Nephron (organoid): ENCODE measurements around the gene RAB8A.
A peak's percentile ranks its signal among the peaks of the same experiment; 100 is the strongest.

Experiments
- H3K27ac Mint-ChIP-seq, 3 experiments: 2 replicates each; pipeline ENCODE4 v1.8.0; 2020; ENCODE audit warnings: mixed read lengths in 3 of 3, mild to moderate bottlenecking in 2 of 3, moderate library complexity in 1 of 3
- H3K27me3 Mint-ChIP-seq: 2 replicates; pipeline ENCODE4 v1.8.0; 2021; ENCODE audit warnings: low read depth, mild to moderate bottlenecking, moderate library complexity, mixed read lengths
- H3K36me3 Mint-ChIP-seq: 2 replicates; pipeline ENCODE4 v1.8.0; 2020; ENCODE audit warnings: low read depth, mixed read lengths
- H3K4me1 Mint-ChIP-seq: 2 replicates; pipeline ENCODE4 v1.8.0; 2020; ENCODE audit warnings: mixed read lengths
- H3K4me3 Mint-ChIP-seq, 3 experiments: 2 replicates each; pipeline ENCODE4 v1.8.0; 2020; ENCODE audit warnings: mild to moderate bottlenecking in 3 of 3, mixed read lengths in 3 of 3, moderate library complexity in 2 of 3
- H3K9me3 Mint-ChIP-seq: 2 replicates; pipeline ENCODE4 v1.8.0; 2020; ENCODE audit warnings: mixed read lengths
- CTCF ChIP-seq, 3 experiments: fragments of 200-600 bp; sonication (generic); IDR thresholded peaks; one replicate each; pipeline ENCODE4 v1.5.0; 2021; ENCODE audit warnings: antibody characterized with exemption in 3 of 3; ENCODE audit not compliant: unreplicated experiment in 3 of 3

Gene RAB8A

GRCh38 chr19:16087940-16088339 is 23.7 kb upstream of the RAB8A start:
- Mint-ChIP-seq H3K4me1 (peaks cover 31% of the 10 kb centered on the region), H3K27ac (peak overlapping the region; percentile 78 to 97 (median 88)), H3K9me3 (no peaks in the 10 kb centered on the region), H3K27me3 (peaks cover 5% of the 10 kb centered on the region), H3K36me3 (peaks cover 82% of the 10 kb centered on the region), H3K4me3 (no peak overlapping the region)
- TF ChIP-seq CTCF (IDR thresholded peaks at IDR 0.05; ENCODE audit: unreplicated experiment in 3 of 3) = no peak

- Mint-ChIP-seq H3K36me3 (peaks cover 82% of the 10 kb centered on the region), H3K9me3 (no peaks in the 10 kb centered on the region), H3K27ac (peak overlapping the region; percentile 78 to 97 (median 88)), H3K4me1 (peaks cover 31% of the 10 kb centered on the region), H3K27me3 (peaks cover 5% of the 10 kb centered on the region), H3K4me3 (peak overlapping the region in 1 of 3 experiments; percentile 31)
- TF ChIP-seq CTCF (IDR thresholded peaks at IDR 0.05; ENCODE audit: unreplicated experiment in 3 of 3) = peak in 1 of 3 experiments; percentile 18
Observed at GRCh38 chr19:16088351-16089009, 23.2 kb upstream of the RAB8A start.

- Mint-ChIP-seq H3K9me3 (no peaks in the 10 kb centered on the region), H3K27ac (peak overlapping the region; percentile 78 to 97 (median 88)), H3K4me1 (peaks cover 31% of the 10 kb centered on the region), H3K27me3 (peaks cover 5% of the 10 kb centered on the region), H3K36me3 (peaks cover 80% of the 10 kb centered on the region), H3K4me3 (peak overlapping the region in 2 of 3 experiments; percentile 26 to 44)
- TF ChIP-seq CTCF (IDR thresholded peaks at IDR 0.05; ENCODE audit: unreplicated experiment in 3 of 3) = no peak
Observed at GRCh38 chr19:16089010-16089846, 22.5 kb upstream of the RAB8A start.

- H3K4me3 Mint-ChIP-seq = no peak overlapping the region
- H3K36me3 Mint-ChIP-seq = peaks cover 81% of the 10 kb centered on the region
- peaks cover 5% of the 10 kb centered on the region for H3K27me3 Mint-ChIP-seq
- H3K4me1 Mint-ChIP-seq = peaks cover 20% of the 10 kb centered on the region
- no peak for TF ChIP-seq CTCF (IDR thresholded peaks at IDR 0.05; ENCODE audit: unreplicated experiment in 3 of 3)
- no peak overlapping the region for H3K27ac Mint-ChIP-seq
- H3K9me3 Mint-ChIP-seq = no peaks in the 10 kb centered on the region
Observed at GRCh38 chr19:16091546-16092475, 19.9 kb upstream of the RAB8A start.

- Mint-ChIP-seq H3K27me3 (no peaks in the 10 kb centered on the region), H3K4me3 (no peak overlapping the region), H3K9me3 (no peaks in the 10 kb centered on the region), H3K27ac (peak overlapping the region; percentile 35 to 60 (median 46)), H3K4me1 (peaks cover 2% of the 10 kb centered on the region), H3K36me3 (peaks cover 87% of the 10 kb centered on the region)
- no peak for TF ChIP-seq CTCF (IDR thresholded peaks at IDR 0.05; ENCODE audit: unreplicated experiment in 3 of 3)
Observed at GRCh38 chr19:16094360-16095070, 17.2 kb upstream of the RAB8A start.
